Stimulated activated CD4-positive, alpha-beta T cell treated with anti-CD3 and anti-CD28 coated beads, Interleukin-4, amount 100 ng/mL, for 1 hour (primary cell): ENCODE data around the gene SERPINE3.

Experiments used
- DNase-seq: peaks from one replicate; pipeline ENCODE4 v3.0.0-alpha.2; 2020

The SERPINE3 gene

DNA sequence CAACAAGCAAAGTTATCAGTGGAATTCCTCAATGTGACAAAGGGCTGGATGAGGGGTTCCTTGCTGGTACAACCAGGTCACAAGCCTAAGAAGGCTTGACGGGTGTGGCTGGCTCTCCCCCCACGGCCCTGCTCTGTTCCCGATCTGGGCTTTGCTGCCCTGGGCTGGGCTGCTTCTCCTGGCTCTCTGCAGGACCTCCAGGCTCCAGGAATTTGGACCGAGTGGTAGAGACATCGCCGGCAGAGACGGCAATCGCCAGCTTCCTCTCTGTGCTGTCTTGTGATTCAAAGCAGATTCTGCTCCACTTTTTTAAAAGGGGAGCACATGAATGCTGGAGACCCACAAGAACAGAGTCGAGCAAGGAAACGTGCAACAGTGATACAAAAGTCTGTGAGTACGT, at the start of gene SERPINE3:
TSS of gene SERPINE3 (plus strand) at position 338 of the 400 bp plus-strand sequence. CDS start 1,401 bp downstream, outside the sequence.
- DNase-seq = no peak

DNA sequence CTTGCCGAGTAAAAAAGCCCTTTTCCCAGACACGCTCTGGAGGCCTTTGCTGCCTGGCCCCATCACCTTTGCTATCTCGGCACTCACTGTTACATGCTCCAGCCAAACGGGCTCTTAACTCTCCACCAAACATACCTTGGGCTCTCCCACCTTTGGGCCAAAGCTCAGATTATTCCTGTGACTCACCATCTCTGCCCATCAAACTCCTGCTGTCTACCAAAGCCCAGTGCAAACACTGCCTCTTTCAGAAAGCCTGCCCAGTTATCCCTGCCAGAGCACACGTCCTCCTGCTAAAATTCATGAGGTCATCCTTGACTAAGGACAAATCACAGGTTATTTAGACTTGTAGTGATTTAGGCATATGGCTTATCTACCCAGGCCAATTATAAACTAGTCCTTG, 48.1 kb upstream of the SERPINE3 start:
- no peak for DNase-seq

DNA sequence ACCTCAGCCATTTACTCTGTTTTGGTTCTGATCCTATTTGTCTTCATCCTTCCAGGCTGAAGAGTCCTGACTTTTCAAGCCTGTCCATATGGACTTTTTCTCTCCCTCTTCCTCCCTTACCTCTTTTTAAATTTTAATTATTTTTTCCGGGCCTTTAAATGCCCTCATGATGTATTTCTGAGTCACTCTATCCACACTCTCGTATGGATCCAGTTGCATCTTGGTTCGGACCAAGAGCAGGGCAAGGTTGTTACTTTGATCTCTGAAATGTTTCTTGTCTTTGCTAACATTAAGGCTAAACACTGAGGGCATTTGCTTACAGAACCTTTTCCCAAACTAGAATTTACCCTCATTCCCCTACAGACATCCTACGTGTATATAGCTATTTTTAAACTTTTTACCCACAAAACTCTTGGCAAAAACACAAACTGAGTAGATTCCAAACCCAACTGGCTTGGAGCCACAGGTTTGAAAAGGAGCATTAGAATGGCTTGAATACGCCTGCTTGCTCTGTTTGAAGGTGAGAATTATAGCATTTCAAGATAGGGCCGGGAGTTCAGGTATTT, 47.4 kb upstream of the SERPINE3 start:
- DNase-seq = no peak

DNA sequence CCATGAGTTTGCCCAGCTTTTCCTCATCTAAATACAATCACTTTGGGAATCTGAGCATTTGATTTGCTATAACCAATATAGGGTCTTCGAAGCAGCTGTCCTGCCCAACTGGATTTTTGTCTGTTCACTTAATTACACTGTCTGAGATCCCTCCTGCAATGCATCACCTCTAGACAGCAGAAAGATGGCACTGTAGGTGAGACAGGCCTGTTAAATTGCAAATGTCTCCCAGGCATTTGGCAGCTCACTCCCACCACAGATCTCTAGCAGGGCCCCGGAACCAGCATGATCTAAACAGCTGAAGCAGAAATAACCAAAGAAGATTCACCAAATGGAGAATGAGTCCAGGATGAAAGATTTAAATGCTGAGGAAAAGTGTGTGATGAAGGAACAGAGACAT, 41.9 kb upstream of the SERPINE3 start:
- DNase-seq = no peak

DNA sequence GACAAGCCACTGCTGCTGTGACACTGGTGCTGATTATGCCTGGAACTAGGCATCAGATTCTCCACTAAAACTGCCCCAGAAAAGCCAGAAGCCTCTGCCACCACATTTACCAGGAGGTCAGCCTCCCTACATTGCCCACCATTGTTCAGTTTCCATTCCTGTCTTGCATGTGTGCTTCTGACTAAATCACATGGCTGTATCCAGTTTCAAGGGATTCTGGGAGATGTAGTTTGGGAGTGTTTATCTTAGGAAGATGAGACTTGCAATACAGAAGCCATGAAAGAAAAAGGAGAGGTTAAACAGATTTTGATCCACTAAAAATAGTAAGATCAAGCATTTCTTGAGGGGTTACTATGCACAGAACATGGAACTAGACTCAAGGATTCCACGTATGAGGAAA, 40.7 kb upstream of the SERPINE3 start:
- DNase-seq = no peak

DNA sequence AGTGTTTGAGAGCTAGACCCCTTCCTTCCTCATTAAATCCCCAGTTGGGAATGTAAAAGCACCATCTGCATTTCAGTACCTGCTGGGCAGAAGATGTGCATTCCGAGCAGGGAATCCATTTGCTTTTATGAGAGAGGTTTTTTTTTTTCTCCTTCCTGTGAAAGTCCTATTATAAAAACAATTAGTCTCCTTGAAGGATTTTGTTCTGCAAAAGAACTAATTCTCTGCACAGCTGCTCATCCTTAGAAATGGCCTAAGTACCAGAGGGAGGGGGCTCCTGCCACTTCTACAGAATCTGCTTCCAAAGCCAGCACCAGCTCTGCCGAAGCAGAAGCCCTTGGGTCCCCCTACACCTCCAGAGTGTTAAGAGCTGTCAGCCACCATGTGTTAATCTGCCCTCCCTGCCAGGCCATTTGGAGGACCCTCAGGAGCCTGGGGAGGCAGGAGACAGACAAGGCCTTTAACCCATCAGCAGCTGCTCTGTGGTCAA, 36.4 kb upstream of the SERPINE3 start:
- no peak for DNase-seq

DNA sequence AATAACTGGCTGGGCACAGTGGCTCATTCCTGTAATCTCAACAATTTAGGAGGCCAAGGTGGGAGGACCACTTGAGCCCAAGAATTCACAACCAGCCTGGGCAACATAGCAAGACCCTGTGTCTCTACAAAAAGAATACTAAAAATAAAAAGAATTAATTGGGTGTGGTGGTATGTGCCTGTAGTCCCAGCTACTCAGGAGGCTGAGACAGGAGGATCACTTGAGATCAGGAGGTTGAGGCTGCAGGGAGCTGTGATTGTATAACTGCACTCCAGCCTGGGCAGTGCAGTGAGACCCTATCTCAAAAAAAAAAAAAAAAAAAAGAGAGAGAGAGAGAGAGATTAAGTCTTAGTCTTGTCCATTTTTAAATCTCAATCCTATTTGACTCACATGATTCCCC, 35.6 kb upstream of the SERPINE3 start:
- no peak for DNase-seq

DNA sequence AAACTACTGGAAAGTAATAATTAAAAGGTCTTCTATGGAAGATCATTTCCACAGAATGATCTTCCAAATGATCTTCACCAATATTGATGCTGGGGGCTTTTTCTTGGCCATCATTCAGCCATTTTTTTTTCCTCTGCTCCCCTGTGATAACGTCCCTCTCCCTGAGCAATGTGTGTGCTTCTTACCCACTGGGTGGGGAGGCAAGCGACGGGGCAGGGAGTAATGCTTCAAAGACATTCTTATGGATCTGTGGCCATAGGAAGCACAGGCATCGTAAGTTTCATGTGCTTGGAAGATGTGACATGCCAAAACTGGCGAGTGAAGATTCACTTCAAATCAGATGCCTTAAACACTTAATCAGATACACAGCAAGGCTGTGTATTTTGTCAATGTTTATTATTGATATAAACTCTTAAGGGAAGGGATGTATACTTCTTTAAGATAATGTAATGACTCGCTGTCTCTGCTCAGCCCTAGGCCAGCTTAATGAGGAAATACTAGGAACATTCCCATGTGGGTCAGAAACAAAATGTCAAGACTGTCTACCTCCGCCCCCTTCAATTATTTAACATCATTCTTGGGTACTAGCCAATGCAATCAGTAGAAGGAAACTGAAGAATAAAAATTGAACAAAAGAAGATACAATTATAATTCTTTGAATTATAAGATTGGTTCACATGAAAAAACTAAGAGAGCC, 34.1 kb upstream of the SERPINE3 start:
- no peak for DNase-seq

DNA sequence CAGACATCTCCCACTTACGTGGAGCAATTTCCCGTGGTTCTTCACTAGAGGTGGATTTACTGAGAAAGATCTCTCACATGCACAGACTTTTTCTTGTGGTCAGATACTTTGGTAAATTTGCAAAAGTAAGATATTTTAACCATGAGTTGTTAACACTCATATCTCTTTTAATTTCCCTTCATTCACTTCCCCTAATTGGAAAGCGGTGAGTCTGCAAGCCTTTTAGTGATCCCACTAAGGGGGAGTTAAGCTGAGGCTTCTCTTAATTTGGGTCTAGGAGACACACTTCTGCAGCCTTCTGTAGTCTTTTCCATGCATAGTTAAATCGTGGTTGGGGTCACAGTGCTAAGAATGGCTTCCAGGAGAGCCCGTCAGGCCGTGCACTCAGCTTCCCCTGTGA, 30.7 kb upstream of the SERPINE3 start:
- DNase-seq = no peak

DNA sequence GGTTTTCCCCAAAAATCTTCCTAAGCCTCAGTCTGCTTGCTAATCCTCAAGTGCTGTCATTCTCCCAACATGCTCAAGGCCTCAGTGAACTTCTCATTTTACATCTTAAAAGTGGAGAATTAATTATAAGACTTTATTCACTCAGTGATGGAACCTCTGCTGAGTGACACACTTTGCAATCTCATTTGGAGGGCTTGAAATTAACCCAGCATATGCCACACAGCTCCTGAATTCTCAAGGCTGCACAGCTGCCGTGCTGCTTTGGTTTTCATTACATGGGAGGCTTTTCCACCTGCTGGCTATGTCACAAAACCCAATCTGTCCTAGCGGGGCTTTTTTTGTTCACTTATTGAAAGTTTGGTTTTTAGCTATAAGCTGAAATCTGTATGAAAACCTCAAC, 28.3 kb upstream of the SERPINE3 start:
- no peak for DNase-seq

DNA sequence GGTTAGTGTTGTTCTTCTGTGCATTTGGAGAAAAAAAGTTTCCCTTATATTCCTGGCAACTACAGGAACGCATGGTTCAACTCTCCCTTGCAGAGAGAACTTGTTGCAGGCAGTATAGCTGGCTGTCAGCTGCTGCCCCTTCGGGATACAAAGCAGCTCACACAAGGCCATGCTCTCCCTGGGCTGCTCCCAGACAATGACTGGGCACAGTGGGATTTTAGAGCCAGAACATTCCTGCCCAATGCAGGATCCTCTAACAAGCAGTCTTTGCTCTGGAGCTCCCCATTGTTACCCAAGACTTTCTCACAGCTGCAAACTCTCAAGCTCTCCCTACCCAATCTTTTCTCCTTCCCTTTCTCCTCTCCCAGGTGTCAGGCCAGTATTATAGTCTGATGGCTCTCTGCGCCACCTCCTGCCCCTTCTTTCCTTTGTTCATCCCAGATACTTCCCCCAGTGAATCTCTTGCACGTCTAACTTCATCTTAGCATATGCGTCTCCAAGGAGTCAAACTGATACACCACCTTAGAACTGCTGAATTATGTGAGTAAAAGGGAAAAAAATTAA, 27.5 kb upstream of the SERPINE3 start:
- DNase-seq = no peak

DNA sequence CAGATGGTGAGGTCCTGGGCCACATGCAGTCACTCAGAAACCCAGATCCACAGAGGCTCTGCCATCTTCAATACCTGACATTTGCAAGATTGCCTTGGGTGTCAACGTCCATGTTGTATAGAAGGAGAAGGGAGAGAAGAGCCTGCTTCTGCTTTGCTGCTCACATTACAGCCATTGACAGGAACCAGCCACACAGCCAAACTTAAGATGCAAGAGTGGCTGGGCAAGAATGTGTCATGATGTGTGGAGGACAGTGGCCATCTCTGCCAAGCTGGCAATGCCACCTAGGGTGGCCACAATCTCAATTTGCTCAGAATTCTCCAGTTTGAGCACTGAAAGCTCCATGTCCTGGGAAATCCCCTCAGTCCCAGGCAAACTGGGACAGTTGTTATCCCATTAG, 25.9 kb upstream of the SERPINE3 start:
- no peak for DNase-seq

DNA sequence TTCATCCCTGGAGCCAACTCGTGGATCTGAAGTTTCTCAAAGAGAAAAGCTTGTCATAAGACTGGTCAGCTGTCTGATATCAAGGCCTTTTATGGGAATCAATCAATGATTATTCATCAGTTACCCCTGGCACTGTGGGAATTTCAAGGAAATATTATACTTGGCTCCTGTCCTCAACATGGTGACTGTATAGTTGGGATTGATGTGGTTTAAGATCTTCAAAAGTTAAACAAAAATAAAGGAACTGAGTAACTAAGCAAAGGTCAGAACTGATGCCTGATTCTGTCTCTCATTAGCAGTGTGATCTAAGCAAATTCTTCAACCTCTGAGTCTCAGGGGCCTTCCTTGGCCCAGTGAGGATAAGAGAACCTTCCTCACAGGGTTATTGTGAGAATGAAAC, 22.2 kb upstream of the SERPINE3 start:
- no peak for DNase-seq

DNA sequence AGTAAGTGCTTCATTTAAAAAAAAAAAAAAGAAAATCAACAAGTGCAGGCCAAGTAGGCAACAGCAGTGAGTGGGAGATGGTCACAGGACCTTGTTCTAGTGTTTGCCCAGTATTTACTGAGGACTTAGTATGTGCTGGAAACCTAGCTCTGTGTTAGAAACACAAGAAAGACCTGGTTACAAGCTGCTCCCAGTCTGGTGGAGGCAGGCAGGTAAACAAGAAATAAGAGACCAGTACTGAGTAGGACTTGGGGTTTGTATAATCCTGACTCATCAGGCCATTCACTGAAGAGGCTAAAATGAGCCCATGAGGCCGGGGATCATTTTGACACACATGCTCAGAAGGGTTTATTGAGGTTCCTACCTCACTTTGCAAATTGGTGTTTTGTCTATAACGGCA, 21.5 kb upstream of the SERPINE3 start:
- no peak for DNase-seq

DNA sequence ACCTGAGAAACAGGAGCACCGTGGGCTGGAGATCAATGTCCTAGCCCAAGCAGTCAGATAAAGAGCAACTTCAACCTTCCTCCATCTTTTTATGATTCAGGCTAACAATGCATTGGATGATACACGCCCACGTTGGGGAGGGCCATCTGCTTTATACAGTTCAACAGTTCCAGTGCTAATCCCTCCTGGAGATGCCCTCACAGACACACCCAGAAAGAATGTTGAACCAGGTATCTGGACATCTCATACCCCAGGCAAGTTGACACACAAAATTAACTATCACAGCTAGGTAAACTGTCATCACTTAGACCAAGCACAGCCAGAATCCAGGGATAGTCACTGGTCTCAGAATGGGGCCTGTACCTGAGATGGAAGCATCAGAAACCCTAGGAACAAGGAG, 20.6 kb upstream of the SERPINE3 start:
- no peak for DNase-seq

DNA sequence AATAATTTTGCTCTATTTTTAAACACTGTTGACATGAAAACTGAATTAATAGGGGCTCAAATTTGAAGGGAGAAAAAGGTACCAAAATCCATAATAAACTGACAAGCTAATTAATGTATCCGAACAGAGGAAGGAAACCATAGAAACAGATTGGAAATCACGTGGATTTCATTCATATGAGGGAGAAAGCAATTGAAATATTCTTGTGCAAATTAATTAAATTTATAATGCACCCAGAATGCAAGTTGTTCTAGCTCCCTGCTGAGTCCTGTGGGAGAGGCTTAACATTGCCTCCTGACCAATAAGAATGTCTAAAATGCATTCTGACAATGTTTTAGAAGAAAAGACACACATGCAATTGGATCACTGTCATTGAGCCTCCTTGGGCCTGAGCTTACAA, 17.7 kb upstream of the SERPINE3 start:
- no peak for DNase-seq

DNA sequence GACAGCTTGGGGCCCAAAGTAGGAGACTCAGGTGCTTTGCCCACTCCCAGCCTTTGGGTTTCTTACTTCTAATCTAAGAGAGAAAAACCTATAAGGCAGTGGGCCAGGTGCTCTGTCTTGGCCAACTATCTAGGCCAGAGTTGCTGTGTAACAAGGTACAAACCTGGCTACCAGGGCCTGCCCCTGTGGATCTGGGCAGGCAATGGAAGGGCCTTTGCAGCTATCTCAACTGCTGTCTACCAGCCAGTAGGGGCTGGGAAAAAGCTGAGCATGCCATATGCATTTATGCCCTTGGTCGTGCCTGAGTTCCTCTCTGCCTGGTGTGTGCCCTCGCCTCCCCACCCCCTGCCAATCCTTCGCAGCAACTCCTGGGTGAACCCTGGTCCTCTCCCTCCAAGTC, 16.7 kb upstream of the SERPINE3 start:
- no peak for DNase-seq

DNA sequence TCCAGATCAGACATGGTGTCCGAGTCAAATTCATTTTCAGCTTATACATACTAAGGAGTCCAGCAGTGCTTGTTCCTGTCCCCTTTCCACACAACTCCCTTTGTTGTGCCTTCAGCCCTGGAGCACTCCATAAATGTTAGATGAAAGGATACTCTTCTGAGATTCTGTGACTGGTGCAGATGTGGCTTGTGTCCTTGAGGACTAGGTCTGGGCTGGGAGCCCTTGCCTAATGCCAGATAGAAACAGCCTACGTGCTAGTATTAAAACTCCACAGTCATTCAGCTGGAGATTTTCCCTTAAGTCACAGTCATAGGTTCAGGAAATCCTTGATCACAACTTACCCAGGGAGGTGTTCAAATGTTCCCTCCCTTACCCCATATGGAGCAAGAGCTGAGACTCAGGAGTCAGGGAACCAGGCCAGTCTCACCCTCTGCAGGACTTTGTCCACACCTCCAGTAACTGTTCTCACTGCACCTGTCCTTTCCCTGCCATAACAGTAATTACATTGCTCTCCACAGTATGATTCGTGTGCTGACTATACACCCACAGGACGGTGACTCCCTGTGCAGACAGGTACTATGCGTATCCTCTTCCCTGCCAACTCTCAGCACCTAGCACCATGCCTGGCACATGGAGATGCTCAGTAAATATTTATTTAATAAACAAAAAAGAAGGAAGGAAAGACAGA, 15.5 kb upstream of the SERPINE3 start:
- no peak for DNase-seq

DNA sequence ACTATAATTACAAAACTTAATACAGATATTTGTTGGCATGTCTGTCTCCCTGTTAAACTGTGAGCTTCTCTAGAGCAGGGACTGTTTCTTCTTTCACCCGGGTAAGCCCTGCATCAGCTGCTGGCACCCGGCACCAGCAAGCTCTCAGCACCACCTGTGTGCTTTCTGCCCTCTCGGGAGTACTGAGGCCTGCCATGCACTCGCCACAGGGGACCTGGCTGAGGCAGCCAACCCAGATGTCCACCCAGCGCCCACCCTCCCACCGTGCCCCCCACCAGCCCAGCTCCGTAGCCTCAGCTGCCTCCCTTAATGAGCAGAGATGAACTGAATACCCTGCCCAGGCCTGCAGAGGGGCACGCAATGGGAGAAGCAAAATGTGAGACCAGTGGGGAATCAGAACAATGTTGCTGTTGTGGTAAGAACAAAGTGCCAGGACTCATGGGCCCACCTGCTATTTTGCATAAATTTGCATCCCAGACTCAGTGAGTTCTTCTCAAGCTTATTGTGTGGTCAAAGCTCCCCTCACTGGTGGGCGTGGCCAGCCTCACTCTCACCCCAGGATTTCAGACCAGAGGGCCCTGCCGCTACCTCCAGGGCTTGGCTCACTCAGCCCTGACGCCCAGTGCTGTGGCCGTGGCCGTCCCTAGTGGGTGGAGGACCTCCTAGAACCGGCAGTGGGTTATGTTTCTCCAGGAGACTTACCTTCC, 14.6 kb upstream of the SERPINE3 start:
- DNase-seq = no peak

DNA sequence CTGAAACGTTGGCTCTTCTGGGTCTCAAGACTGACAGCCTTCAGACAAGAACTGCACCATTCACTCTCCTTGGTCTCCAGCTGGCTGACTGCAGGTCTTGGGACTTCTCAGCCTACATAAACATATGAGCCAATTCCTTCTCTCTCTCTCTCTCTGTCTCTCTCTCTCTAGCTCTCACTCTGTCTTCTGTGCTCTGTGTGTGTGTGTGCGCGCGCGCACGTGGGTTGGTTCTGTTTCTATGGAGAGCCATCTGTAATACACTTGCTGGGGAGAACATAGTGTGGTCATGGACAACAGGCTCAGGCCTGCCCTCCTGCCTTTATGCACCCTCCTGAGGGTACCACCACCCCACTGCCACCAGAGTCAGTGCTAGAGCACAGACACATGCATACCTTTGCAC, 13.7 kb upstream of the SERPINE3 start:
- no peak for DNase-seq

DNA sequence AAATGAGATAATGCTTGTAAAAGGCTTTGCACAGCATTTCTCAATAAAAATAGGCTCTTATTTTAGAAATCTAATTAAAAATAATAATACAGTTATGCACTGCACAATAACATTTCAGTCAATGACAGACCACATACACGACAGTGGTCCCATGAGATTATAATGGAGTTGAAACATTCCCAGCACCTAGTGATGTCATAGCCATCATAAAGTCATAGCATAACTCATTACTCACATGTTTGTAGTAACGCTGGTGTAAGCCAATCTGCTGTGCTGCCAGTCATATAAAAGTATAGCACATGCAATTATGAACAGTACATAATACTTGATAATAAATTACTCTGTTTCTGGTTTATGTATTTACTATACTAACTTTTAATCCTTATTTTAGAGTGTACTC, 12.7 kb upstream of the SERPINE3 start:
- DNase-seq = no peak

DNA sequence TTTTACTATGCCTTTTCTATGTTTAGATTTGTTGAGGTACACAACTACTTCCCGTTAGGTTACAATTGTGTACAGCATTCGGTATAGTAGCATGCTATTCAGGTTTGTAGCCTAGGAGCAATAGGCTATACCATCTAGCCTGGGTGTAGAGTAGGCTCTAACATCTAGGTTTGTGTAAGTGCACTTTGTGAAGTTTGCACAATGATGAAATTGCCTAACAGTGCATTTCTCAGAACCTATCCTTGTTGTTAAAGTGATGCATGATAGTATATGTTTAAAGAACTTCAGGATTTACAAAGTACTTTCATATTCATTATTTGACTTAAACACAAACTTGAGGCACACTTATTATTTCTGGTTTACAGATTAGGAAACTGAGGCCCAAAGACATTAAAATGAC, 11.5 kb upstream of the SERPINE3 start:
- no peak for DNase-seq

DNA sequence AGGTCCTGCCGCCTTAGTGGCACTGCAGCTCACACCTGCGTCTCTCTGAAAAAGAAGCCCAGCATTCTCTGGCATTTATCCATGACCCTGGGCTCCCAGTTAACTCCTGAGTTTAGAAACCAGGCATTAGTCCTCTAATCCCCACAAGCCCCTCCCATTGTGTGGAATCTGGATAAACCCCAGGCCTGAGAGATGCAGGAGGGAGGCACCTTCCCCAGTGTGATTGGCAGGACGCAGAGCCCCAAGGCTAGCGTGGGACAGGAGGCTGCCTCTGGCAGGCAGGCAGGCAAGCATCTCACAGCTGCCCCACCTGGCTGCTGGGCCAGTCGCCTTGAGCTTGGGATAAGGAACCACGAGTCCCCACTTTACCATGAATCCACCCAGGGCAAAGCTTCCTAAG, 11.0 kb upstream of the SERPINE3 start:
- DNase-seq = no peak
